BJ (cell line): ENCODE data around the gene HOXD4. TPM values are rescaled to one million over a fixed set of nuclear protein-coding genes. Genes with fewer than 3 reads are reported as not detected.
A peak's percentile ranks its signal among the peaks of the same experiment; 100 is the strongest.

Experiments
- CTCF ChIA-PET: fragments of 350-600 bp; formaldehyde crosslinking; extraction: SDS; loops from one replicate; lab custom pipeline; 2021; ENCODE audit warnings: antibody characterized with exemption, inconsistent platforms; lab: Yijun Ruan, JAX
- POLR2A ChIA-PET: fragments of 300-600 bp; sonication (Branson Sonifier 250); formaldehyde crosslinking; extraction: SDS; loops from one replicate; lab custom pipeline; 2021; ENCODE audit warnings: antibody characterized with exemption; lab: Charles Lee
- DNase-seq: peaks from one replicate; pipeline ENCODE4 v3.0.0-alpha.2; 2011; ENCODE audit warnings: low read depth
- H3K27me3 ChIP-seq: 2 replicates; pipeline ENCODE4 v1.6.0; 2011; ENCODE audit warnings: low read length; ENCODE audit not compliant: control insufficient read depth, insufficient read depth
- H3K36me3 ChIP-seq: 2 replicates; pipeline ENCODE4 v1.5.1; 2011; ENCODE audit warnings: low read length; ENCODE audit not compliant: control insufficient read depth, insufficient read depth
- H3K4me3 ChIP-seq: 2 replicates; pipeline ENCODE4 v1.5.1; 2011; ENCODE audit warnings: low read depth, mild to moderate bottlenecking, control low read depth, low read length
- polyA plus RNA-seq: library from polyadenylated mRNA; depleted of rRNA; stranded (reverse); fragments of >200 nt; gene quantifications from 2 replicates; pipeline ENCODE4 v1.2.3, GENCODE V29; 2011
- TF ChIP-seq, protein P1 (sequence below): IDR thresholded peaks from 2 replicates; pipeline ENCODE4 v1.5.1; 2011; ENCODE audit warnings: low read depth, mild to moderate bottlenecking, control low read depth, inconsistent platforms, low read length, moderate library complexity; ENCODE audit not compliant: insufficient read depth

HOXD4 gene
- polyA plus RNA-seq, 1 experiment = 0.28 TPM

DNA sequence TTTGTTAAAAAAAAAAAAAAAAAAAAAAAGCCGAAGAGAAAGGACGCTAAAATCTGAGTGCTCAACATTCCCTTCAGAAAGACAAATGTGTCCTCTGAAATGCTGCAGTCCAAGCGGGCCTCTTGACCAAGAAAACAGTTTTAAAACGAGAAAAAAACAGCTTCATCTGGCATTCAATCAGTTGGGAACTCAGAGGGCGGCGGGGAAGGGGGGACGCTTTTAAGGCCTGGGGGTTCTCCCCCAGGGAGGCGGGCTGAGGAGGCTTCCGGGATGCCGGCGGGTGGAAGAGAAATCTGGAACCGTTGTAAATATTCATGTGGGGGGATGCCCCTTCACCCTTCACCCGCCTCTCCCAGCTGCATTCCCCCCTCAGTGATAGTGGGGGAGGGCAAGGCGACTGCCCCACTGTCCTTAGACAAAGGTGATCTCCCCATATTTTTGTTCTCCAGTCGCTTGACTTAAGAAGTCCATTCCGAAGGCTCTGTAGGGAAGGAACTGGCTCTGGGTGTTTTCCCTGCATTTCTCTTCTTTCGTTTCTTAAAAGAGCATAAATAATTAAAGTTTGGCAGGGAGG, 47.5 kb upstream of the HOXD4 start:
- Histone ChIP-seq H3K27me3 (peaks cover 5% of the 10 kb centered on the region), H3K4me3 (peak overlapping the region; percentile 54), H3K36me3 (peaks cover under 1% of the 10 kb centered on the region; the same call in 1 of the 2 replicates)
- POLR2A ChIA-PET = no interaction called here
- no peak for DNase-seq
- TF ChIP-seq, protein P1, sequence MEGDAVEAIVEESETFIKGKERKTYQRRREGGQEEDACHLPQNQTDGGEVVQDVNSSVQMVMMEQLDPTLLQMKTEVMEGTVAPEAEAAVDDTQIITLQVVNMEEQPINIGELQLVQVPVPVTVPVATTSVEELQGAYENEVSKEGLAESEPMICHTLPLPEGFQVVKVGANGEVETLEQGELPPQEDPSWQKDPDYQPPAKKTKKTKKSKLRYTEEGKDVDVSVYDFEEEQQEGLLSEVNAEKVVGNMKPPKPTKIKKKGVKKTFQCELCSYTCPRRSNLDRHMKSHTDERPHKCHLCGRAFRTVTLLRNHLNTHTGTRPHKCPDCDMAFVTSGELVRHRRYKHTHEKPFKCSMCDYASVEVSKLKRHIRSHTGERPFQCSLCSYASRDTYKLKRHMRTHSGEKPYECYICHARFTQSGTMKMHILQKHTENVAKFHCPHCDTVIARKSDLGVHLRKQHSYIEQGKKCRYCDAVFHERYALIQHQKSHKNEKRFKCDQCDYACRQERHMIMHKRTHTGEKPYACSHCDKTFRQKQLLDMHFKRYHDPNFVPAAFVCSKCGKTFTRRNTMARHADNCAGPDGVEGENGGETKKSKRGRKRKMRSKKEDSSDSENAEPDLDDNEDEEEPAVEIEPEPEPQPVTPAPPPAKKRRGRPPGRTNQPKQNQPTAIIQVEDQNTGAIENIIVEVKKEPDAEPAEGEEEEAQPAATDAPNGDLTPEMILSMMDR = no peak
- CTCF ChIA-PET = interaction anchor here (0.5 to 4.9 kb wide), 8 partner anchors 16 to 850 kb away, joined by 4 to 13 read pairs (median 6); no protein-coding TSS in a partner anchor

DNA sequence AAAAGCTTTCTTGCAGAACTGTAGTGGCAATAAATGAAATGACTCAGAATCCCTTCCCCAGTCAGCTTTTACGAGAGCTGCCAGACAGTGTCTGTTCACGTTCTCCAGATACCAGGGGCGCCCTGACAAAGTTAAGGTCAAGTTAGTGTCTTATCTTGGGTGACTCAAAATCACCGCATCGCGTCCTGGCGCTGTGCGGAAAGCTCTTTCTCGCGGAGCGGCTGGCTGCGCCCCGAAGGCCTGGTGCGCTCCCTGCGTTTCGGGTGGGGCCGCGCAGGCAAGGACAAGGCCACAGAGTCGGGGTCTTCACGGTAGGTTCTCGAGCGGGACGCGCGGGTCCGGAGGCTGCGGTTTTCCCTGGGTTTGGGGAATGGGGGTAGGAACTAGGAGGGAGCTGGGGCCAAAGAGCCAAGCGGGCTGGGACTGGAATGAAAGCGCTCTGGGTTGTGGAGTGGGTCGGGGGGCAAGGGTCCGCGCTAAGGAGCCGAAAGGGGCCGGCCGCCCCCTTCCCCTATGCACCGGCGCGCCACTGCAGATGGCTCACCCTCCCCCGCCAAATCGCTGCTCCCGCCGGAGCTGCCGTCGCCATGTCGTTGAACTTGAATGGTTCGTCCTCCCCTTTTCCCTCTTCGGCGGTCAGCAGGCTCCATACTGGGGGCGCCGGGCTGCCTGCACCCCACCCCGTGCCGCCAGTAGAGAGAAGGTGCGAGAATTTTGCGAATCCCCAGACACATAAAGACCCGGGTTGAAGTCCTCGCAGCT, 46.9 kb upstream of the HOXD4 start:
- CTCF ChIA-PET = interaction anchor here (0.5 to 4.9 kb wide), 11 partner anchors 8 to 853 kb away, joined by 3 to 13 read pairs (median 5); no protein-coding TSS in a partner anchor
- POLR2A ChIA-PET = no interaction called here
- peak; percentile 84 for DNase-seq
- Histone ChIP-seq H3K36me3 (peaks cover 1% of the 10 kb centered on the region; the same call in 1 of the 2 replicates), H3K4me3 (peak overlapping the region; percentile 54), H3K27me3 (peaks cover 5% of the 10 kb centered on the region)
- TF ChIP-seq, protein P1 = 0 out of 2 replicates have a peak, but pooled peaks have one; percentile 8

DNA sequence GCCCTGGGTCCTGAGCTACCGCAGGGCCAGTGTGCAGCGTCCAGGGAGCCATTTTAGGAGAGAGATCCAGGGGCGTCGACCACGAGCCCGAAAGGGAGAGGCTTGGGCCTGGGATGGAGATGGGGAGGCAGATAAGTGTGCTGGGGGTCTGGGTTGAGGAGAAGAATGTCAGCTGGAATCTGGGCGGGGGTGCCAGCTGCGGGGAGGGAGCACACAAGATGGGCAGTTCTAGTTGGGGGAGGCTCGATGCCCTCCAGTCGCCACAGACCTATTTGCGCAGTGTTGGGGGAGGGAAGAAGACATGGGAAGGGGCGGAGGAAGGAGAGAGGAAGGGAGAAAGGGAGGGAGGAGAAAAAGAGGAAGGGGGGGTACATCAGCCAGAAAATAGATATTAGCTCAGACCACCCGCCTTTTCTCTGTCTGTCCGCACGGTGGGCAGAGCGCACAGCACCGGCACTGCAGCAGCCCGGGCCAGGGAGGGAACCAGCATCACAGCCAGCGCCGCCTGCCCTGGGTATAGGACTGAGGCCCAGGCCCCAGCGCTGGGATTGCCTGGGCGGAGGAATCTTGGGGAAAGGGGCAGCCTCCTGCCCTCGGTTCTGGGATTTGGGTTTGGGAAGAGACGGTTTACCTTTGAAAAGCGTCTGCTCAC, 46.1 kb upstream of the HOXD4 start:
- Histone ChIP-seq H3K27me3 (peaks cover 3% of the 10 kb centered on the region; the same call in 1 of the 2 replicates), H3K4me3 (peak overlapping the region; percentile 54), H3K36me3 (peaks cover 1% of the 10 kb centered on the region; the same call in 1 of the 2 replicates)
- TF ChIP-seq, protein P1 = no peak
- CTCF ChIA-PET = interaction anchor here (0.7 to 4.9 kb wide), 9 partner anchors 9 to 854 kb away, joined by 3 to 13 read pairs (median 5); no protein-coding TSS in a partner anchor
- POLR2A ChIA-PET = no interaction called here
- no peak for DNase-seq

DNA sequence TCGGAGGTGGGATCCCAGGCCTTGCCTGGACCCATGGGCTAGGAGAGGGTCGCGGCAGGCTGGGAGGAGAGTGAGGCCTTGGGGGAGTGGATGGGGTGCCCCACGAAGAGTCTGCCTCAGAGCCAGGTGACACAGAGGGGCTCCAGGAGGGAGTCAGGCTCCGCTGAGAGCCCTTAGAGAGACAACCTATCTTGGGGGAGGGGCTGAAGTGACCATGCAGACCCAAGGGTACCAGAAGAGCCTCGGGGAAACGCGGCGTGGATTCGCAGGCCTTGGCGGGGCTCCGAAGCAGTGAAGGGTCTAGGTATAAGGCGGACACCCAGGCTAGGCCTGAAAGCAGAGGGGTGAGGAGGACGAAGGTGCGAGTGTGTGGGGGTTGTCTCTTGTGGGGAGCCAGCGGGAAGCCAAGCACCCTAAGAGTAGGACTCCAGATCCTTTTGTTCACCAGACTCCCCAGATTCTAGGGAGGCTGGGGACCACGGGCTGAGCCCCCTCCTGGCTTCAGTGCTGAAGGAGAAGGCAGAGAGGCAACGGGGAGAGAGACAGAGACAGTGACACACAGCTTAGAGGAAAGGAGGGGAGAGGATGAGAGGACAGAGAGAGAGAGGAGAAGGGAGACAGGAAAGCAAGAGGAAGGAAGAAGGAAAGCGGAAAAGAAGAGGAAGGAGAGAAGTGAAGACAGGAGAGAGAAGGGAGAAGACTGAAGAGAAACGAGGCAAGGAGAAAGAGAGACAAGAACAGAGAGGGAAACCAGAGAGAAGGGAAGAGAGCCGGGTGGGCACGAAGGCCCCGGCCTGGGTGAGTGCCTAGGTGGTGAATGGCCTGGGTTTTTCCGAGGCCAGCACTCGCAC, 45.4 kb upstream of the HOXD4 start:
- TF ChIP-seq, protein P1 = no peak
- no peak for DNase-seq
- ChIA-PET CTCF (interaction anchor here (1.0 to 4.9 kb wide), 6 partner anchors 10 to 738 kb away, joined by 3 to 13 read pairs (median 6); no protein-coding TSS in a partner anchor), POLR2A (no interaction called here)
- H3K27me3 ChIP-seq = peaks cover 3% of the 10 kb centered on the region; the same call in 1 of the 2 replicates
- peaks cover 1% of the 10 kb centered on the region; the same call in 1 of the 2 replicates for H3K36me3 ChIP-seq
- H3K4me3 ChIP-seq = peak overlapping the region; percentile 54
